Panc1 (cell line): Measurements from ENCODE around the gene RFX6. TPM values are rescaled to one million over a fixed set of nuclear protein-coding genes. Genes with fewer than 3 reads are reported as not detected.

Source experiments
- ATAC-seq: fragments of 200-7000 bp; cut with Tn5 transposase; 2 replicates; pipeline ENCODE4 v1.9.1; 2020; ENCODE audit warnings: mild to moderate bottlenecking, moderate library complexity
- BruUV-seq: library from RNA; stranded (reverse); fragments of 400-500 nt; replicated peaks from 2 replicates; lab custom pipeline; 2021; lab: Mats Ljungman, UMichigan
- CTCF ChIA-PET: fragments of 300-600 bp; sonication (Branson Sonifier 250); formaldehyde crosslinking; loops from one replicate; lab custom pipeline; 2022; ENCODE audit warnings: antibody characterized with exemption; lab: Charles Lee
- POLR2A ChIA-PET: fragments of 300-600 bp; sonication (Branson Sonifier 250); formaldehyde crosslinking; loops from one replicate; lab custom pipeline; 2022; ENCODE audit warnings: antibody characterized with exemption; lab: Charles Lee
- DNase-seq: peaks from one replicate; pipeline ENCODE4 v3.0.0-alpha.2; 2010; ENCODE audit warnings: low read depth, low spot score
- H3K27ac ChIP-seq: 2 replicates; pipeline ENCODE4 v1.5.1; 2011; ENCODE audit warnings: mild to moderate bottlenecking, low read length, inconsistent platforms
- H3K27me3 ChIP-seq: fragments of 200-500 bp; sonication (Bioruptor generic); 2 replicates; pipeline ENCODE4 v1.6.0; 2014; ENCODE audit warnings: low read length, inconsistent platforms; ENCODE audit not compliant: control insufficient read depth, insufficient read depth
- H3K36me3 ChIP-seq: fragments of 200-500 bp; sonication (Bioruptor generic); 2 replicates; pipeline ENCODE4 v1.5.1; 2014; ENCODE audit warnings: inconsistent platforms, mild to moderate bottlenecking, low read length, moderate library complexity; ENCODE audit not compliant: control insufficient read depth, insufficient read depth
- H3K4me1 ChIP-seq: 2 replicates; pipeline ENCODE4 v1.5.1; 2011; ENCODE audit warnings: inconsistent platforms, mild to moderate bottlenecking, low read length, moderate library complexity; ENCODE audit not compliant: control insufficient read depth, insufficient read depth
- H3K4me3 ChIP-seq, 2 experiments: 2 replicates each; pipeline ENCODE4 v1.5.1; 2011 to 2012; ENCODE audit warnings: low read depth in 2 of 2, low read length in 2 of 2, mild to moderate bottlenecking in 2 of 2, inconsistent platforms in 1 of 2, moderate library complexity in 1 of 2
- H3K9me3 ChIP-seq: fragments of 200-500 bp; sonication (Bioruptor generic); 2 replicates; pipeline ENCODE4 v1.5.1; 2014; ENCODE audit warnings: low read depth, mild to moderate bottlenecking, inconsistent platforms, low read length, moderate library complexity; ENCODE audit not compliant: control insufficient read depth, insufficient read depth
- CTCF ChIP-seq: fragments of 450-650 bp; IDR thresholded peaks from 2 replicates; pipeline ENCODE4 v1.5.1; 2017; ENCODE audit warnings: mild to moderate bottlenecking
- POLR2AphosphoS5 ChIP-seq: IDR thresholded peaks from 2 replicates; pipeline ENCODE4 v1.6.1; 2012; ENCODE audit warnings: mild to moderate bottlenecking, low read depth, low read length, moderate library complexity
- REST ChIP-seq, 2 experiments: IDR thresholded peaks; 2 replicates each; pipeline ENCODE4 v1.6.1; 2011 to 2012; ENCODE audit warnings: low read depth in 2 of 2, control low read depth in 1 of 2, low read length in 1 of 2, mild to moderate bottlenecking in 1 of 2, moderate library complexity in 1 of 2; ENCODE audit not compliant: insufficient read depth in 1 of 2
- SIN3A ChIP-seq: IDR thresholded peaks from 2 replicates; pipeline ENCODE4 v1.6.1; 2012; ENCODE audit warnings: low read depth, mild to moderate bottlenecking, low read length, moderate library complexity, borderline replicate concordance; ENCODE audit not compliant: insufficient read depth
- TCF7L2 ChIP-seq: IDR thresholded peaks from 2 replicates; pipeline ENCODE4 v1.6.1; 2011; ENCODE audit warnings: mild to moderate bottlenecking, low read depth, low read length, inconsistent platforms
- in situ Hi-C: cut with HindIII; loops from 2 replicates; pipeline ENCODE4 v1.10.0; 2016; ENCODE audit warnings: low sequenced_read_pairs, low pct_unique_long_range_greater_than_20kb
- intact Hi-C: fragments of 100-400 bp; cut with micrococcal nuclease; formaldehyde crosslinking; loops from one replicate; pipeline ENCODE4 v1.10.0; 2022; ENCODE audit not compliant: unreplicated experiment
- total RNA-seq: library from RNA; stranded (reverse); gene quantifications from one replicate; pipeline ENCODE4 v1.2.1, GENCODE V29; 2021; ENCODE audit not compliant: unreplicated experiment

RFX6 gene
- total RNA-seq, 1 experiment from 2014 or later, result not detected

DNA sequence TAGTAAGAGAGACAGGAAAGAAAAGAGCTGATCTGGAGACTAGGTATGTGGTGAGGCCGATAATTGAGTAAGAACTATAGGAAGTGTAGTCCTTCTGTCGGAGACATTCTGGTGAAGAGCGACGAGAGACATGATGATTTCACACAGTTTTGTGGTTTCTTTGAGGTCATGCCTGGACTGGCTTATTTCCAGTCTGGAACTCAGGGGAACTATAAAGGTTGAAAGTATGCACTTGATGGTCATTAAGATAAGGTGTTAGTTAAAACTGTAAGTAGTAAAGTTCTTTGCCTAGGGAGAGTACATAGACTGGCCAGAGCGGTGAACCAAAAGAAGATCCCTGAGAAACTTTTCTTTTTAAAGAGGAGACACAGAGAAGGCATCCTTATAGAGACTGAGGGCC lies 68.8 kb downstream of the RFX6 start:
- H3K4me1 ChIP-seq, result no peaks in the 10 kb centered on the region
- no peaks in the 10 kb centered on the region for H3K9me3 ChIP-seq
- BruUV-seq, result no TSS peak
- ChIA-PET POLR2A (no interaction called here), CTCF (no interaction called here)
- no peak for TF ChIP-seq SIN3A
- TF ChIP-seq CTCF, result no peak
- no peak for TF ChIP-seq TCF7L2
- no peak for TF ChIP-seq POLR2AphosphoS5
- TF ChIP-seq REST (IDR thresholded peaks at IDR 0.05; ENCODE audit: insufficient read depth in 1 of 2, low read depth in 2 of 2, low read length in 1 of 2), result no peak
- in situ Hi-C loops, result no loop called here
- H3K27ac ChIP-seq, result no peak overlapping the region
- intact Hi-C loops, result no loop called here
- ATAC-seq, result no peak
- H3K36me3 ChIP-seq, result no peaks in the 10 kb centered on the region
- no peak overlapping the region for H3K4me3 ChIP-seq
- H3K27me3 ChIP-seq, result peaks cover 38% of the 10 kb centered on the region
- no peak for DNase-seq

DNA sequence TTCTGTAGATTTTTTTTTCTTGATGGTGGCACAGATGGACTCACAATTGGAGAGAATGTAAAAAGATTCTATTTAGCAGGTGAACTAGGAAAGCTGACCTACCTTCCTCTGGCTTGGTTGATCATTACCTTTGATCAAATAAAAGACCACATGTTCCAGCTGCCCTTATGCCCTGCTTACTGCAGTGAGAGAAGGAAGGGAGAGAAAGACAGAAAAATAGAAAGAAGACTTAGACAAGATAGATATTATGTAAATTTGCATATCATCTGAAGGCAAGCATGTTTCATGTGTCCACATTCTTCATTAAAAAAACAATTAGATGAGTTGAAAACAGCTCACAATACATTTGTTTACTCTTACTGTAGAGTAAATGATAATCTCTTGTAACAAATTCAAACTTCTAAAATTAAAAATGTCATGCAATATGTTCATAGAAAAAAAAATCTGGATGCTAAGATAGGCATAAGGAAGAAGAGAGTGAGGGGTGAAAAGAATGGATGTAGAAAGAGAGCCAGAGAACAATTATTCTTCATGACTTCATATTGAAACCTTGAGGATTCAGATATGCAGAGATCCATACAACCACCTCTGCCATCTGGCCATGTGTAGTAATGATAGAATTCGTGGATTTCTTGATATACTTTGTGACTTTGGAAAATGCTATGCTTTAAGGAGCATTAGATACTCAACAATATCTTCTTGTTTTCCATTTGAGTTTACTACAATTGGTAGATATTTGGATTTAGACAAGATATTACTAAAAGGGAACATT lies 71.7 kb downstream of the RFX6 start:
- H3K27ac ChIP-seq, result no peak overlapping the region
- no TSS peak for BruUV-seq

More for the DNA sequence above, 71.7 kb downstream of the RFX6 start:
- H3K4me3 ChIP-seq, result no peak overlapping the region
- H3K4me1 ChIP-seq, result no peaks in the 10 kb centered on the region
- no peaks in the 10 kb centered on the region for H3K9me3 ChIP-seq
- TF ChIP-seq REST (IDR thresholded peaks at IDR 0.05; ENCODE audit: insufficient read depth in 1 of 2, low read depth in 2 of 2, low read length in 1 of 2), result no peak
- no peak for TF ChIP-seq CTCF
- no peak for TF ChIP-seq SIN3A
- TF ChIP-seq POLR2AphosphoS5, result no peak
- no peak for TF ChIP-seq TCF7L2
- ChIA-PET CTCF (no interaction called here), POLR2A (no interaction called here)
- intact Hi-C loops (no loop called here), in situ Hi-C loops (no loop called here)
- peaks cover 40% of the 10 kb centered on the region for H3K27me3 ChIP-seq
- H3K36me3 ChIP-seq, result no peaks in the 10 kb centered on the region
- ATAC-seq (no peak), DNase-seq (no peak)
